ENCODE measurements around the gene TBL1XR1.

The TBL1XR1 gene

GRCh38 chr3:177228601-177229190 lies 31.4 kb upstream of the TBL1XR1 start:
- no peaks in the 10 kb centered on the region for H3K27me3 ChIP-seq (replicated peaks; ENCODE audit: control insufficient read depth, insufficient read depth, low read length, poor library complexity, severe bottlenecking)
- no peaks in the 10 kb centered on the region for H3K9me3 ChIP-seq (ENCODE audit: control insufficient read depth, low read length)
- H3K27ac ChIP-seq (ENCODE audit: insufficient read depth, low read length, poor library complexity, severe bottlenecking), result no peak overlapping the region
- no peak for DNase-seq
- no peaks in the 10 kb centered on the region for H3K36me3 ChIP-seq (ENCODE audit: control insufficient read depth, insufficient read depth, low read length)
- peaks cover 6% of the 10 kb centered on the region for H3K4me1 ChIP-seq (ENCODE audit: control insufficient read depth, insufficient read depth, low read length, poor library complexity, severe bottlenecking)
- H3K4me3 ChIP-seq (ENCODE audit: insufficient read depth, low read depth, low read length, poor library complexity, severe bottlenecking), result no peak overlapping the region

- H3K9me3 ChIP-seq (ENCODE audit: control insufficient read depth, low read length), result no peaks in the 10 kb centered on the region
- H3K27me3 ChIP-seq (replicated peaks; ENCODE audit: control insufficient read depth, insufficient read depth, low read length, poor library complexity, severe bottlenecking), result no peaks in the 10 kb centered on the region
- H3K4me3 ChIP-seq (ENCODE audit: insufficient read depth, low read depth, low read length, poor library complexity, severe bottlenecking), result no peak overlapping the region
- H3K36me3 ChIP-seq (ENCODE audit: control insufficient read depth, insufficient read depth, low read length), result no peaks in the 10 kb centered on the region
- no peak for DNase-seq
- peaks cover 6% of the 10 kb centered on the region for H3K4me1 ChIP-seq (ENCODE audit: control insufficient read depth, insufficient read depth, low read length, poor library complexity, severe bottlenecking)
- H3K27ac ChIP-seq (ENCODE audit: insufficient read depth, low read length, poor library complexity, severe bottlenecking), result no peak overlapping the region
Observed at GRCh38 chr3:177224414-177224813, 27.1 kb upstream of the TBL1XR1 start.

GRCh38 chr3:177221744-177222143 lies 24.5 kb upstream of the TBL1XR1 start:
- Histone ChIP-seq H3K9me3 (ENCODE audit: control insufficient read depth, low read length) (no peaks in the 10 kb centered on the region), H3K4me3 (ENCODE audit: insufficient read depth, low read depth, low read length, poor library complexity, severe bottlenecking) (no peak overlapping the region), H3K27ac (ENCODE audit: insufficient read depth, low read length, poor library complexity, severe bottlenecking) (no peak overlapping the region), H3K4me1 (ENCODE audit: control insufficient read depth, insufficient read depth, low read length, poor library complexity, severe bottlenecking) (peaks cover 6% of the 10 kb centered on the region), H3K27me3 (replicated peaks; ENCODE audit: control insufficient read depth, insufficient read depth, low read length, poor library complexity, severe bottlenecking) (no peaks in the 10 kb centered on the region), H3K36me3 (ENCODE audit: control insufficient read depth, insufficient read depth, low read length) (no peaks in the 10 kb centered on the region)
- no peak for DNase-seq

GRCh38 chr3:177220136-177220974 lies 23.1 kb upstream of the TBL1XR1 start:
- Histone ChIP-seq H3K4me3 (ENCODE audit: insufficient read depth, low read depth, low read length, poor library complexity, severe bottlenecking) (no peak overlapping the region), H3K27ac (ENCODE audit: insufficient read depth, low read length, poor library complexity, severe bottlenecking) (no peak overlapping the region), H3K36me3 (ENCODE audit: control insufficient read depth, insufficient read depth, low read length) (no peaks in the 10 kb centered on the region), H3K27me3 (replicated peaks; ENCODE audit: control insufficient read depth, insufficient read depth, low read length, poor library complexity, severe bottlenecking) (no peaks in the 10 kb centered on the region), H3K4me1 (ENCODE audit: control insufficient read depth, insufficient read depth, low read length, poor library complexity, severe bottlenecking) (peaks cover 6% of the 10 kb centered on the region), H3K9me3 (ENCODE audit: control insufficient read depth, low read length) (no peaks in the 10 kb centered on the region)
- DNase-seq, result no peak

- H3K4me1 ChIP-seq (ENCODE audit: control insufficient read depth, insufficient read depth, low read length, poor library complexity, severe bottlenecking), result no peaks in the 10 kb centered on the region
- H3K27me3 ChIP-seq (replicated peaks; ENCODE audit: control insufficient read depth, insufficient read depth, low read length, poor library complexity, severe bottlenecking), result no peaks in the 10 kb centered on the region
- H3K9me3 ChIP-seq (ENCODE audit: control insufficient read depth, low read length), result no peaks in the 10 kb centered on the region
- H3K36me3 ChIP-seq (ENCODE audit: control insufficient read depth, insufficient read depth, low read length), result no peaks in the 10 kb centered on the region
- H3K27ac ChIP-seq (ENCODE audit: insufficient read depth, low read length, poor library complexity, severe bottlenecking), result no peak overlapping the region
- no peak for DNase-seq
- no peak overlapping the region for H3K4me3 ChIP-seq (ENCODE audit: insufficient read depth, low read depth, low read length, poor library complexity, severe bottlenecking)
Observed at GRCh38 chr3:177213801-177214535, 16.7 kb upstream of the TBL1XR1 start.

- H3K9me3 ChIP-seq (ENCODE audit: control insufficient read depth, low read length), result no peaks in the 10 kb centered on the region
- no peak overlapping the region for H3K4me3 ChIP-seq (ENCODE audit: insufficient read depth, low read depth, low read length, poor library complexity, severe bottlenecking)
- H3K27me3 ChIP-seq (replicated peaks; ENCODE audit: control insufficient read depth, insufficient read depth, low read length, poor library complexity, severe bottlenecking), result no peaks in the 10 kb centered on the region
- no peaks in the 10 kb centered on the region for H3K4me1 ChIP-seq (ENCODE audit: control insufficient read depth, insufficient read depth, low read length, poor library complexity, severe bottlenecking)
- DNase-seq, result no peak
- H3K27ac ChIP-seq (ENCODE audit: insufficient read depth, low read length, poor library complexity, severe bottlenecking), result no peak overlapping the region
- H3K36me3 ChIP-seq (ENCODE audit: control insufficient read depth, insufficient read depth, low read length), result no peaks in the 10 kb centered on the region
Observed at GRCh38 chr3:177212756-177213155, 15.5 kb upstream of the TBL1XR1 start.

- DNase-seq, result no peak
- H3K27me3 ChIP-seq (replicated peaks; ENCODE audit: control insufficient read depth, insufficient read depth, low read length, poor library complexity, severe bottlenecking), result no peaks in the 10 kb centered on the region
- H3K4me1 ChIP-seq (ENCODE audit: control insufficient read depth, insufficient read depth, low read length, poor library complexity, severe bottlenecking), result no peaks in the 10 kb centered on the region
- H3K27ac ChIP-seq (ENCODE audit: insufficient read depth, low read length, poor library complexity, severe bottlenecking), result no peak overlapping the region
- no peaks in the 10 kb centered on the region for H3K9me3 ChIP-seq (ENCODE audit: control insufficient read depth, low read length)
- H3K4me3 ChIP-seq (ENCODE audit: insufficient read depth, low read depth, low read length, poor library complexity, severe bottlenecking), result no peak overlapping the region
- H3K36me3 ChIP-seq (ENCODE audit: control insufficient read depth, insufficient read depth, low read length), result no peaks in the 10 kb centered on the region
Observed at GRCh38 chr3:177212278-177212610, 15.0 kb upstream of the TBL1XR1 start.

- no peaks in the 10 kb centered on the region for H3K27me3 ChIP-seq (replicated peaks; ENCODE audit: control insufficient read depth, insufficient read depth, low read length, poor library complexity, severe bottlenecking)
- H3K27ac ChIP-seq (ENCODE audit: insufficient read depth, low read length, poor library complexity, severe bottlenecking), result no peak overlapping the region
- no peaks in the 10 kb centered on the region for H3K4me1 ChIP-seq (ENCODE audit: control insufficient read depth, insufficient read depth, low read length, poor library complexity, severe bottlenecking)
- DNase-seq, result no peak
- no peaks in the 10 kb centered on the region for H3K9me3 ChIP-seq (ENCODE audit: control insufficient read depth, low read length)
- no peak overlapping the region for H3K4me3 ChIP-seq (ENCODE audit: insufficient read depth, low read depth, low read length, poor library complexity, severe bottlenecking)
- no peaks in the 10 kb centered on the region for H3K36me3 ChIP-seq (ENCODE audit: control insufficient read depth, insufficient read depth, low read length)
Observed at GRCh38 chr3:177211503-177212277, 14.4 kb upstream of the TBL1XR1 start.

- DNase-seq, result no peak
Observed at GRCh38 chr3:177210744-177211502, 13.6 kb upstream of the TBL1XR1 start.

More at GRCh38 chr3:177210744-177211502, 13.6 kb upstream of the TBL1XR1 start:
- no peak overlapping the region for H3K27ac ChIP-seq (ENCODE audit: insufficient read depth, low read length, poor library complexity, severe bottlenecking)
- no peaks in the 10 kb centered on the region for H3K36me3 ChIP-seq (ENCODE audit: control insufficient read depth, insufficient read depth, low read length)
- no peaks in the 10 kb centered on the region for H3K27me3 ChIP-seq (replicated peaks; ENCODE audit: control insufficient read depth, insufficient read depth, low read length, poor library complexity, severe bottlenecking)
- H3K9me3 ChIP-seq (ENCODE audit: control insufficient read depth, low read length), result no peaks in the 10 kb centered on the region
- H3K4me1 ChIP-seq (ENCODE audit: control insufficient read depth, insufficient read depth, low read length, poor library complexity, severe bottlenecking), result no peaks in the 10 kb centered on the region
- no peak overlapping the region for H3K4me3 ChIP-seq (ENCODE audit: insufficient read depth, low read depth, low read length, poor library complexity, severe bottlenecking)
